Chondrocyte (in vitro differentiated cells): ENCODE data around the gene EFCAB10. TPM values are rescaled to one million over a fixed set of nuclear protein-coding genes. Genes with fewer than 3 reads are reported as not detected.

ENCODE experiments used
- DNase-seq: peaks from one replicate; pipeline ENCODE4 v3.0.0; 2021; ENCODE audit warnings: mixed read lengths, low spot score
- H3K27ac Mint-ChIP-seq: one replicate; pipeline ENCODE4 v1.8.0; 2021; ENCODE audit warnings: mild to moderate bottlenecking, moderate library complexity, mixed read lengths; ENCODE audit not compliant: unreplicated experiment
- H3K27me3 Mint-ChIP-seq: 2 replicates; pipeline ENCODE4 v1.8.0; 2021; ENCODE audit warnings: low read depth, mixed read lengths
- H3K36me3 Mint-ChIP-seq: 2 replicates; pipeline ENCODE4 v1.8.0; 2021; ENCODE audit warnings: low read depth, mixed read lengths
- H3K4me1 Mint-ChIP-seq: 2 replicates; pipeline ENCODE4 v1.8.0; 2021; ENCODE audit warnings: low read depth, mild to moderate bottlenecking, mixed read lengths
- H3K4me3 Mint-ChIP-seq: one replicate; pipeline ENCODE4 v1.8.0; 2021; ENCODE audit warnings: mild to moderate bottlenecking, moderate library complexity, mixed read lengths; ENCODE audit not compliant: unreplicated experiment
- H3K9me3 Mint-ChIP-seq: 2 replicates; pipeline ENCODE4 v1.8.0; 2021; ENCODE audit warnings: low read depth, mixed read lengths
- total RNA-seq: library from RNA; stranded (reverse); gene quantifications from 3 replicates; pipeline ENCODE4 v1.2.1, GENCODE V29; 2021
- TF ChIP-seq, protein P1 (sequence below): fragments of 200-600 bp; sonication (generic); IDR thresholded peaks from 2 replicates; pipeline ENCODE4 v1.5.0; 2021; ENCODE audit warnings: antibody characterized with exemption, mild to moderate bottlenecking, moderate library complexity

The EFCAB10 gene
- total RNA-seq, 1 donor from 2014 or later = not detected

DNA sequence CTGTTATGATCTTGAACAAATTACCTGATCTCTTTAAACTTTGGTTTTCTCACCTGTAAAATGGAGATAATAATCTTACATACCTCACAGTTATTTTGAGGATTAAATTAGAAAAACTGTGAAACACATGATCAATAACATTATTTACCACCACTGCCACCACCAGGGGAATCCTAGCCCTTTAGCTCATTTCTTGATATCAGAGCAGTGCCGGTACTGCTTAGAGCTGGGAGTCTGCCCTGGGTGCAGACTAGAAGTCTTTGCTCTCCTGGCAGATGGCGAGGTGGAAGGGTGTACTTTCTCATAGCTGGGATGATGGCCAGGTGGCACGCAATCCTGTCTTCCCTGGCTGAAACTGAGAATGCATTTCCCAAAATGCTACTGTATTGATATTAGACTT is 12.7 kb upstream of the EFCAB10 start:
- TF ChIP-seq, protein P1, sequence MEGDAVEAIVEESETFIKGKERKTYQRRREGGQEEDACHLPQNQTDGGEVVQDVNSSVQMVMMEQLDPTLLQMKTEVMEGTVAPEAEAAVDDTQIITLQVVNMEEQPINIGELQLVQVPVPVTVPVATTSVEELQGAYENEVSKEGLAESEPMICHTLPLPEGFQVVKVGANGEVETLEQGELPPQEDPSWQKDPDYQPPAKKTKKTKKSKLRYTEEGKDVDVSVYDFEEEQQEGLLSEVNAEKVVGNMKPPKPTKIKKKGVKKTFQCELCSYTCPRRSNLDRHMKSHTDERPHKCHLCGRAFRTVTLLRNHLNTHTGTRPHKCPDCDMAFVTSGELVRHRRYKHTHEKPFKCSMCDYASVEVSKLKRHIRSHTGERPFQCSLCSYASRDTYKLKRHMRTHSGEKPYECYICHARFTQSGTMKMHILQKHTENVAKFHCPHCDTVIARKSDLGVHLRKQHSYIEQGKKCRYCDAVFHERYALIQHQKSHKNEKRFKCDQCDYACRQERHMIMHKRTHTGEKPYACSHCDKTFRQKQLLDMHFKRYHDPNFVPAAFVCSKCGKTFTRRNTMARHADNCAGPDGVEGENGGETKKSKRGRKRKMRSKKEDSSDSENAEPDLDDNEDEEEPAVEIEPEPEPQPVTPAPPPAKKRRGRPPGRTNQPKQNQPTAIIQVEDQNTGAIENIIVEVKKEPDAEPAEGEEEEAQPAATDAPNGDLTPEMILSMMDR = peak; percentile 28
- no peak for DNase-seq
- Mint-ChIP-seq H3K4me3 (no peak overlapping the region), H3K36me3 (no peaks in the 10 kb centered on the region), H3K27me3 (peaks cover 4% of the 10 kb centered on the region), H3K27ac (no peak overlapping the region), H3K9me3 (no peaks in the 10 kb centered on the region), H3K4me1 (peaks cover 7% of the 10 kb centered on the region)

DNA sequence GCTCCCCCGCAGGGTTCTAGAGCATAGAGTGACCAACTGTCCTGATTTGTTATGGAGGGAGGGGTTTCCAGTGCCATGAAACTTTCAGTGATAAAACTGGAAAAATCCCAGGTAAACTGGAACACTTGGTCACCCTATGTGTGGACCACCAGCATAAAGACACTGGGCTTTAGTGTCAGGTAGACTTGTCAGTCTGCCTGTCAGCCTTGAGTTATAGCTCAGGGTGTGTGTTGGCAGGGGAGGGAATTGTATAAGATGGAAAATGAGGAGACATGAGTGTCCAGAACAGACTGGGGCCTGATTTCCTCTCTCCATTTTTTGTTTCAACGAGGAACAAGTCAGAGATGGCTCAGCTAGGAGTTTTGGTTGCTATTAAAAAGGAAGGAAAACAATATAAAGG is 10.2 kb upstream of the EFCAB10 start:
- no peak overlapping the region for H3K27ac Mint-ChIP-seq
- H3K4me3 Mint-ChIP-seq = no peak overlapping the region
- no peaks in the 10 kb centered on the region for H3K36me3 Mint-ChIP-seq
- H3K9me3 Mint-ChIP-seq = no peaks in the 10 kb centered on the region
- TF ChIP-seq, protein P1 = no peak
- no peak for DNase-seq
- H3K4me1 Mint-ChIP-seq = peaks cover 11% of the 10 kb centered on the region
- H3K27me3 Mint-ChIP-seq = no peaks in the 10 kb centered on the region

DNA sequence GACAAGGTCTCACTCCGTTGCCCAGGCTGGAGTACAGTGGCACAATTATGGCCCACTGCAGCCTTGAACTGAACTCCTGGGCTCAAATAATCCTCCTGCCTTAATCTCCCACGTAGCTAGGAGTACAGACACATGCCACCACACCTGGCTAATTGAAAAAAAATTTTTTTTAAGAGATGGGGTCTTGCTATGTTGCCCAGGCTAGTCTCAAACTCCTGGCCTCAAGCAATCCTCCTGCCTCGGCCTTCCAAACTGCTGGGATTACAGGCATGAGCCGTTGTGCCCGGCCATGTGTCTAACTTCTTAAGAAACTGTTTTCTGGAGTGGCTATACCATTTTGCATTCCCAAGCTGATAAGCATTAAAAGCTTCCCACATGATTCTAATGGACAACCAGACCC is 9.5 kb upstream of the EFCAB10 start:
- Mint-ChIP-seq H3K36me3 (no peaks in the 10 kb centered on the region), H3K27ac (no peak overlapping the region), H3K27me3 (no peaks in the 10 kb centered on the region), H3K4me1 (peaks cover 11% of the 10 kb centered on the region), H3K9me3 (no peaks in the 10 kb centered on the region), H3K4me3 (no peak overlapping the region)
- no peak for DNase-seq
- TF ChIP-seq, protein P1 = no peak

DNA sequence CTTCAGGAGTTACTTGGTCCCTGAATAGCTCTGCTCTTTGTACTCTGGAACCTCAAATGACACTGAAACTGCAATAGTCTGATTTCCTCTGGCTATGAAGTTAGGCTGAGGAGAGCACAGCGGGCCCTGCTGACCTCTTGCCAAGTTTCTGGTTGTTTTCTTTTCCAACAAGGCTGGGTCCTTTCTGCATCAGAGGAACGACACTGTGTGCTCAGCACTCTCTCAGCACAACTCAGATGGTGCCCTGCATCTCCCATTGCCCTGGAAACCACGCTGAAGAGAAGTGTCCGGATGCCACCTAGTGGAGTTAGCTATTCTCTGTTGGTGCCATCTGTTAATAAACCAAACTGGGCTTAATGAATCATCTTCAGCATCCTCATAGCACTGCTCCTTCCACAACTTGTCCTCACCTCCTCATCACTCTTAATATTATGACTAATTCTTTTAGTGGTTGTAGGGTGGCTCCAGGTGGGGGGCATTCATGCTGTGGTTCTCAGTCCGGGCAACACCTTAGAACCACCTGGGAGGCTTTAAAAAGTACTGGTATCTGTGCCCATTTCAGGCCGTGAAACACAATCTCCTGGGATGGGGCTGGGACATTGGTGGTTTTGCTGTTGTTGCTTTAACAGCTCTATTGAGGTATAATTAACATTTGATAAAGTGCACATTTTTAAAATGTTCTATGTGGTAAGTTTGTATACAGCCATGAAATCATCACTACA is 8.2 kb upstream of the EFCAB10 start:
- Mint-ChIP-seq H3K27ac (no peak overlapping the region), H3K4me3 (no peak overlapping the region), H3K9me3 (no peaks in the 10 kb centered on the region), H3K27me3 (no peaks in the 10 kb centered on the region), H3K36me3 (no peaks in the 10 kb centered on the region), H3K4me1 (peaks cover 11% of the 10 kb centered on the region)
- DNase-seq = no peak
- TF ChIP-seq, protein P1 = peak; percentile 88

DNA sequence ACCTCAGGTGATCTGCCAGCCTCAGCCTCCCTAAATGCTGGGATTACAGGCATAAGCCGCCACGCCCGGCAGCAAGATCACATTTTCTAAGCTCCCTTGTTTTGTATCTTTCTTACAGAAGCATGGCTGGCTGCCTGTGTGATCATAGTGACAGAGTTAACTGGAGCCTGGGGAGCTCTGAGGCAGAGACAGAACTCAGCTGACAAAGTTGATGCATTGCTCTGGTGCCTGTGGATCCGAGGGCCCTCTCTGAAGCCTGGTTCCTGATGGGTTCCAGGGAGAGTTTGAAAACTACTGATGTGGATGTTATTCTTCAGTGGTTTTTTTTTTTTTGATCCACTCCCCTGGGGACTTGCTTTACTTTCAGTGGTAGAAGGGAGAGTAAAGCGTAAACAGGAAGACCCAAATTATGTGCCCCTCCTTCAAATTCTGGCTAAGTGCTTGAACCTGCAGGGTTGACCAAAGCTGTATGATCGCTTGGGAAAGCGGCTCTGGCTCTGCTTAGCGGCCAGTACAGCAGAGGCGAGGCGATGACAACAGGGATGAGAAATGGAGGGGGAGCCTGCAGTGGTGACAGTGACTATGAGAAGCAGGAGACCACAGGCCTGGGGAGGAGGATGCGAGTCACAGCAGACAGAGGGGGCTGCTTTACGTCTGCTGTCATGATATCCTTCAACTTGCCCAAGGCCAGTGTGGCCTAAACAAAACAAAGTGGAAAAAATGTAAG is 6.8 kb upstream of the EFCAB10 start:
- DNase-seq = no peak

More for the DNA sequence above, 6.8 kb upstream of the EFCAB10 start:
- H3K9me3 Mint-ChIP-seq = peaks cover 5% of the 10 kb centered on the region
- no peaks in the 10 kb centered on the region for H3K27me3 Mint-ChIP-seq
- H3K4me3 Mint-ChIP-seq = no peak overlapping the region
- H3K27ac Mint-ChIP-seq = no peak overlapping the region
- TF ChIP-seq, protein P1 = no peak
- H3K36me3 Mint-ChIP-seq = no peaks in the 10 kb centered on the region
- peaks cover 11% of the 10 kb centered on the region for H3K4me1 Mint-ChIP-seq
